ENCODE data around the gene LTBP3. TPM values are rescaled to one million over a fixed set of nuclear protein-coding genes. Genes with fewer than 3 reads are reported as not detected.

The LTBP3 gene
- total and polyA plus RNA-seq, 2 of the 13 experiments (the other 11 are each of a cell fraction or from before 2014, with no cell fraction given): 12.2 to 68.1 TPM

GRCh38 chr11:65524741-65525545, 33.2 kb downstream of the LTBP3 start, which contains the start of gene SCYL1 (continued):
- TF ChIP-seq ZNF143 (CRISPR knock-in tag; IDR thresholded peaks at IDR 0.05) (no peak), ARID4A (CRISPR knock-in tag; IDR thresholded peaks at IDR 0.05; ENCODE audit: borderline replicate concordance) (peak; percentile 80), HNRNPK (IDR thresholded peaks at IDR 0.05; ENCODE audit: low read depth, low read length, poor library complexity, severe bottlenecking) (peak; percentile 65), HNRNPH1 (optimal IDR thresholded peaks at IDR 0.05; ENCODE audit: low read depth, low read length) (no peak), SP2 (CRISPR knock-in tag; IDR thresholded peaks at IDR 0.05) (0 out of 2 replicates have a peak, but pooled peaks have one; percentile 33), RBFOX2 (IDR thresholded peaks at IDR 0.05; ENCODE audit: low read depth, low read length) (peak; percentile 83), ZFX (CRISPR knock-in tag; IDR thresholded peaks at IDR 0.05; ENCODE audit: low read depth) (peak; percentile 96), HOXD1 (CRISPR knock-in tag; IDR thresholded peaks at IDR 0.05) (peak; percentile 46; the same call in 1 of the 2 replicates), ZNF430 (CRISPR knock-in tag; IDR thresholded peaks at IDR 0.05) (no peak), GATA4 (IDR thresholded peaks at IDR 0.05; ENCODE audit: borderline replicate concordance, low read depth) (0 out of 2 replicates have a peak, but pooled peaks have one; percentile 41), JUND (CRISPR knock-in tag; IDR thresholded peaks at IDR 0.05) (peak; percentile 18; the same call in 1 of the 2 replicates)
- TF ChIP-seq, protein P1, sequence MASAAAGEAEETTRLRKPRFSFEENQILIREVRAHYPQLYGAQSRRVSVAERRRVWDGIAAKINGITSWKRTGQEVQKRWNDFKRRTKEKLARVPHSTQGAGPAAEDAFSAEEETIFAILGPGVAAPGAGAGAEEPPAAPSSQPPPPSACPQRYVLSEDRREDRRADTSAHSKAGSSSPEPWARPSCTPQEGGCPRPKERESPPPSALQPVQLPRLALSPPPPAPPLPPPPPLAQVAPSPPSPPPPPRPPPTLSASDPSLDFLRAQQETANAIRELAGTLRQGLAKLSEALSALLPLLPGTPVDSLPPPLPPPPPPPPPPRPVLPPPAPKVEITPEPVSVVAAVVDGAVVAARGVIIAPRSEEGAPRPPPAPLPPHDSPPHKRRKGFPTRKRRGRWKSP (CRISPR knock-in tag; IDR thresholded peaks at IDR 0.05): 0 out of 2 replicates have a peak, but pooled peaks have one; percentile 21
- TF ChIP-seq, protein P2, sequence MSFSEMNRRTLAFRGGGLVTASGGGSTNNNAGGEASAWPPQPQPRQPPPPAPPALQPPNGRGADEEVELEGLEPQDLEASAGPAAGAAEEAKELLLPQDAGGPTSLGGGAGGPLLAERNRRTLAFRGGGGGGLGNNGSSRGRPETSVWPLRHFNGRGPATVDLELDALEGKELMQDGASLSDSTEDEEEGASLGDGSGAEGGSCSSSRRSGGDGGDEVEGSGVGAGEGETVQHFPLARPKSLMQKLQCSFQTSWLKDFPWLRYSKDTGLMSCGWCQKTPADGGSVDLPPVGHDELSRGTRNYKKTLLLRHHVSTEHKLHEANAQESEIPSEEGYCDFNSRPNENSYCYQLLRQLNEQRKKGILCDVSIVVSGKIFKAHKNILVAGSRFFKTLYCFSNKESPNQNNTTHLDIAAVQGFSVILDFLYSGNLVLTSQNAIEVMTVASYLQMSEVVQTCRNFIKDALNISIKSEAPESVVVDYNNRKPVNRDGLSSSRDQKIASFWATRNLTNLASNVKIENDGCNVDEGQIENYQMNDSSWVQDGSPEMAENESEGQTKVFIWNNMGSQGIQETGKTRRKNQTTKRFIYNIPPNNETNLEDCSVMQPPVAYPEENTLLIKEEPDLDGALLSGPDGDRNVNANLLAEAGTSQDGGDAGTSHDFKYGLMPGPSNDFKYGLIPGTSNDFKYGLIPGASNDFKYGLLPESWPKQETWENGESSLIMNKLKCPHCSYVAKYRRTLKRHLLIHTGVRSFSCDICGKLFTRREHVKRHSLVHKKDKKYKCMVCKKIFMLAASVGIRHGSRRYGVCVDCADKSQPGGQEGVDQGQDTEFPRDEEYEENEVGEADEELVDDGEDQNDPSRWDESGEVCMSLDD (CRISPR knock-in tag; IDR thresholded peaks at IDR 0.05; ENCODE audit: borderline replicate concordance): peak; percentile 64; the same call in 1 of the 2 replicates
